Kidney epithelial cell (primary cell): ENCODE measurements around the gene FSTL3. TPM values are rescaled to one million over a fixed set of nuclear protein-coding genes. Genes with fewer than 3 reads are reported as not detected.
A peak's percentile ranks its signal among the peaks of the same experiment; 100 is the strongest.
"Not testable (repeated sequence)": the region's sequence is repeated elsewhere in the genome, so short reads cannot be mapped to it uniquely, and the experiment has no call there.

Source experiments
- DNase-seq: peaks from one replicate; pipeline ENCODE4 v3.0.0-alpha.2; 2010; ENCODE audit warnings: low read depth
- H3K27me3 ChIP-seq: 2 replicates; pipeline ENCODE4 v1.6.0; 2011; ENCODE audit warnings: low read length; ENCODE audit not compliant: control insufficient read depth, insufficient read depth
- H3K36me3 ChIP-seq: 2 replicates; pipeline ENCODE4 v1.5.1; 2011; ENCODE audit warnings: low read length; ENCODE audit not compliant: control insufficient read depth, insufficient read depth
- H3K4me3 ChIP-seq: 2 replicates; pipeline ENCODE4 v1.5.1; 2011; ENCODE audit warnings: low read depth, mild to moderate bottlenecking, control low read depth, low read length
- CTCF ChIP-seq: IDR thresholded peaks from 2 replicates; pipeline ENCODE4 v1.5.1; 2011; ENCODE audit warnings: mild to moderate bottlenecking, moderate library complexity, low read length, control low read depth, inconsistent platforms; ENCODE audit not compliant: insufficient read depth, poor library complexity, severe bottlenecking
- total RNA-seq: library from RNA; depleted of rRNA; stranded (reverse); fragments of >200 nt; gene quantifications from 2 replicates; pipeline ENCODE4 v1.2.3, GENCODE V29; 2015

The FSTL3 gene
- total RNA-seq, 1 donor from 2014 or later: 378 TPM

- Histone ChIP-seq H3K27me3 (peaks cover 17% of the 10 kb centered on the region), H3K4me3 (no peak overlapping the region), H3K36me3 (no peaks in the 10 kb centered on the region)
- no peak for TF ChIP-seq CTCF
- no peak for DNase-seq
These were observed 18.5 kb downstream of the FSTL3 start for GRCh38 chr19:694481-695351.

- Histone ChIP-seq H3K4me3 (no peak within 1 kb of the TSS), H3K27me3 (peaks cover 17% of the 10 kb centered on the region), H3K36me3 (no peaks in the 10 kb centered on the region)
- no peak for TF ChIP-seq CTCF
- no peak for DNase-seq
These were observed 19.3 kb downstream of the FSTL3 start, which contains the start of gene PRSS57 for GRCh38 chr19:695352-695949. PRSS57 (minus strand) TSS chr19:695452; CDS start chr19:695430, 22 bp downstream.

- H3K4me3 ChIP-seq, DNase-seq, H3K36me3 ChIP-seq: not testable (repeated sequence)
- peaks cover 20% of the 10 kb centered on the region for H3K27me3 ChIP-seq
These were observed 22.3 kb downstream of the FSTL3 start for GRCh38 chr19:698529-698928.

GRCh38 chr19:699885-700284 is 23.7 kb downstream of the FSTL3 start:
- not testable (repeated sequence) for DNase-seq, H3K4me3 ChIP-seq, H3K36me3 ChIP-seq
- H3K27me3 ChIP-seq: peaks cover 18% of the 10 kb centered on the region

- H3K27me3 ChIP-seq, H3K4me3 ChIP-seq, DNase-seq, H3K36me3 ChIP-seq: not testable (repeated sequence)
These were observed 26.7 kb downstream of the FSTL3 start for GRCh38 chr19:702847-703246.

- peaks cover 7% of the 10 kb centered on the region for H3K27me3 ChIP-seq
- no peaks in the 10 kb centered on the region for H3K36me3 ChIP-seq
- no peak for DNase-seq
- TF ChIP-seq CTCF: no peak
- peak overlapping the region; percentile 3 for H3K4me3 ChIP-seq
These were observed 27.1 kb downstream of the FSTL3 start for GRCh38 chr19:703329-703650.

GRCh38 chr19:703651-704446 is 27.7 kb downstream of the FSTL3 start:
- Histone ChIP-seq H3K27me3 (peaks cover 7% of the 10 kb centered on the region), H3K36me3 (no peaks in the 10 kb centered on the region), H3K4me3 (peak overlapping the region; percentile 3)
- no peak for DNase-seq
- TF ChIP-seq CTCF: no peak
